Body of pancreas (tissue), 4 donors: ENCODE results near the gene AKR1C8. TPM values are rescaled to one million over a fixed set of nuclear protein-coding genes. Genes with fewer than 3 reads are reported as not detected.
"Not testable (repeated sequence)": the region's sequence is repeated elsewhere in the genome, so short reads cannot be mapped to it uniquely, and the experiment has no call there.

Experiments
- ATAC-seq: fragments of 150-250 bp; one replicate; pipeline ENCODE4 v1.9.1; 2016
- DNase-seq, 4 donors: peaks; one replicate each; pipeline ENCODE4 v3.0.0-alpha.2; 2019
- H3K27ac ChIP-seq, 4 donors: fragments of 200-600 bp; sonication (generic); 1 replicate in 3 of 4; 2 replicates in 1 of 4; pipeline versions ENCODE4 v1.5.1 to v1.6.1; 2016 to 2019; ENCODE audit warnings: mild to moderate bottlenecking in 1 of 4, mixed read lengths in 1 of 4, moderate library complexity in 1 of 4
- H3K27me3 ChIP-seq, 2 donors: fragments of 200-600 bp; sonication (generic); one replicate each; pipeline ENCODE4 v1.6.0; 2016; ENCODE audit warnings: mild to moderate bottlenecking in 1 of 2
- H3K36me3 ChIP-seq, 2 donors: fragments of 200-600 bp; sonication (generic); replicated peaks in 1 of 2; 2 replicates each; pipeline ENCODE4 v1.5.1; 2016; ENCODE audit warnings: low read depth in 2 of 2; ENCODE audit not compliant: insufficient read depth in 1 of 2
- H3K4me1 ChIP-seq: fragments of 200-600 bp; sonication (generic); one replicate; pipeline ENCODE4 v1.6.0; 2016
- H3K4me3 ChIP-seq, 2 donors: fragments of 200-600 bp; sonication (generic); 1 replicate in 1 of 2; 2 replicates in 1 of 2; pipeline ENCODE4 v1.5.1; 2016 to 2019
- H3K9me3 ChIP-seq, 3 donors: fragments of 200-600 bp; sonication (generic); 1 replicate in 2 of 3; 2 replicates in 1 of 3; pipeline ENCODE4 v1.5.1; 2016
- CTCF ChIP-seq, 7 experiments: fragments of 450-650 bp in 4 of 7; fragments of 200-600 bp in 3 of 7; sonication (generic) in 3 of 7; IDR thresholded peaks; one replicate each; pipeline ENCODE4 v1.5.1; 2016 to 2019; ENCODE audit warnings: antibody characterized with exemption in 7 of 7
- POLR2A ChIP-seq, 3 donors: fragments of 450-650 bp; IDR thresholded peaks; one replicate each; pipeline ENCODE4 v1.6.1; 2016; ENCODE audit warnings: antibody characterized with exemption in 3 of 3, mild to moderate bottlenecking in 2 of 3
- WGBS, 2 donors: methylation state at CpG; one replicate each; pipeline ENCODE4 v1.1.5; 2017; 5-methylcytosine and 5-hydroxymethylcytosine counted together
- intact Hi-C: fragments of 100-400 bp; cut with DNase I; formaldehyde crosslinking; loops from one replicate; pipeline ENCODE4 v1.15.1; 2023
- total RNA-seq, 2 donors: library from RNA; depleted of rRNA; stranded (reverse); fragments of >200 nt; gene quantifications; one replicate each; pipeline ENCODE4 v1.1.0, GENCODE V29; 2016

Gene AKR1C8
- total RNA-seq, 2 donors from 2014 or later, result not detected

- Histone ChIP-seq H3K4me1 (no peaks in the 10 kb centered on the region), H3K27ac (no peak overlapping the region), H3K36me3 (no peaks in the 10 kb centered on the region), H3K27me3 (no peaks in the 10 kb centered on the region), H3K4me3 (no peak overlapping the region), H3K9me3 (peaks cover 0 to 7% (median 0%) of the 10 kb centered on the region in 3 donors)
- TF ChIP-seq POLR2A (IDR thresholded peaks at IDR 0.05), result no peak
- TF ChIP-seq CTCF (IDR thresholded peaks at IDR 0.05), result no peak
- intact Hi-C loops, result no loop called here
- ATAC-seq (no peak), DNase-seq (no peak)
- 80 to 83% methylated on average over 2 of the region's 2 CpGs for WGBS, 2 donors
Observed at GRCh38 chr10:5135581-5135980, 49.4 kb downstream of the AKR1C8 start.

GRCh38 chr10:5125315-5126044, 59.5 kb downstream of the AKR1C8 start:
- Histone ChIP-seq H3K4me3 (no peak overlapping the region), H3K9me3 (no peaks in the 10 kb centered on the region), H3K36me3 (no peaks in the 10 kb centered on the region), H3K4me1 (no peaks in the 10 kb centered on the region), H3K27ac (no peak overlapping the region), H3K27me3 (no peaks in the 10 kb centered on the region)
- no peak for TF ChIP-seq POLR2A (IDR thresholded peaks at IDR 0.05)
- no peak for TF ChIP-seq CTCF (IDR thresholded peaks at IDR 0.05)
- ATAC-seq, result no peak
- DNase-seq, result no peak
- intact Hi-C loops, result no loop called here
- WGBS, 2 donors, result 78 to 90% methylated on average over 2 to 3 of the region's 3 CpGs

- TF ChIP-seq CTCF (IDR thresholded peaks at IDR 0.05) (no peak), POLR2A (IDR thresholded peaks at IDR 0.05) (no peak)
- intact Hi-C loops, result no loop called here
- Histone ChIP-seq H3K27ac (no peak overlapping the region), H3K4me3 (no peak overlapping the region), H3K36me3 (no peaks in the 10 kb centered on the region), H3K27me3 (no peaks in the 10 kb centered on the region), H3K4me1 (no peaks in the 10 kb centered on the region), H3K9me3 (no peaks in the 10 kb centered on the region)
- DNase-seq, result no peak
- ATAC-seq, result no peak
Observed at GRCh38 chr10:5123886-5124285, 61.1 kb downstream of the AKR1C8 start.

GRCh38 chr10:5119997-5120396, 65.0 kb downstream of the AKR1C8 start:
- 83 to 89% methylated on average over 5 of the region's 5 CpGs for WGBS, 2 donors

GRCh38 chr10:5117026-5117425, 67.9 kb downstream of the AKR1C8 start:
- Histone ChIP-seq H3K27ac (no peak overlapping the region), H3K9me3 (no peaks in the 10 kb centered on the region), H3K36me3 (no peaks in the 10 kb centered on the region), H3K4me1 (no peaks in the 10 kb centered on the region), H3K4me3 (no peak overlapping the region), H3K27me3 (no peaks in the 10 kb centered on the region)
- ATAC-seq, result no peak
- 50 to 70% methylated on average over 3 of the region's 3 CpGs for WGBS, 2 donors
- TF ChIP-seq CTCF (IDR thresholded peaks at IDR 0.05), result no peak
- no peak for TF ChIP-seq POLR2A (IDR thresholded peaks at IDR 0.05)
- no peak for DNase-seq
- intact Hi-C loops, result no loop called here

More at GRCh38 chr10:5119997-5120396, 65.0 kb downstream of the AKR1C8 start:
- H3K36me3 ChIP-seq, DNase-seq, ATAC-seq, H3K27ac ChIP-seq, intact Hi-C loops, H3K27me3 ChIP-seq, H3K9me3 ChIP-seq, H3K4me3 ChIP-seq, H3K4me1 ChIP-seq: not testable (repeated sequence)
